ENCODE measurements around the gene HAUS8. TPM values are rescaled to one million over a fixed set of nuclear protein-coding genes. Genes with fewer than 3 reads are reported as not detected.

HAUS8 gene
- polyA plus RNA-seq, 3 donors, result 2.5 to 9.3 (median 4.4) TPM

GRCh38 chr19:17052439-17052838 is 22.8 kb downstream of the HAUS8 start:
- Mint-ChIP-seq H3K9me3 (no peaks in the 10 kb centered on the region), H3K27ac (no peak overlapping the region), H3K36me3 (peaks cover 66 to 83% of the 10 kb centered on the region in 2 donors), H3K4me3 (no peak overlapping the region), H3K27me3 (ENCODE audit: low read depth in 3 of 3) (peaks cover 0 to 5% (median 0%) of the 10 kb centered on the region in 3 donors), H3K4me1 (no peaks in the 10 kb centered on the region)
- no peak overlapping the region for H3K4me3 ChIP-seq (replicated peaks in 1 of 3; ENCODE audit: low read depth in 2 of 3, low read length in 3 of 3)
- no peak overlapping the region for H3K27ac ChIP-seq (ENCODE audit: low read depth in 1 of 2, low read length in 2 of 2)
- no peak overlapping the region for H3K4me2 ChIP-seq (replicated peaks; ENCODE audit: extremely low read depth, low read length, poor library complexity, severe bottlenecking)
- TF ChIP-seq CTCF (IDR thresholded peaks at IDR 0.05), result peak; percentile 69
- H4K20me1 ChIP-seq (ENCODE audit: insufficient read depth, low read length), result no peaks in the 10 kb centered on the region
- H2AFZ ChIP-seq (ENCODE audit: insufficient read depth, low read depth, low read length, poor library complexity, severe bottlenecking), result no peak overlapping the region
- H3K79me2 ChIP-seq (ENCODE audit: insufficient read depth, low read length), result no peaks in the 10 kb centered on the region
- H3K36me3 ChIP-seq (replicated peaks in 1 of 2; ENCODE audit: control insufficient read depth in 1 of 2, insufficient read depth in 2 of 2, low read length in 2 of 2), result peaks cover 48 to 84% of the 10 kb centered on the region in 2 donors
- no peaks in the 10 kb centered on the region for H3K27me3 ChIP-seq (ENCODE audit: control insufficient read depth in 2 of 2, insufficient read depth in 2 of 2, low read length in 2 of 2)
- no peak overlapping the region for H3K9ac ChIP-seq (ENCODE audit: insufficient read depth, low read length, poor library complexity, severe bottlenecking)
- no peaks in the 10 kb centered on the region for H3K9me3 ChIP-seq (replicated peaks in 1 of 2; ENCODE audit: control insufficient read depth in 1 of 2, insufficient read depth in 1 of 2, low read length in 2 of 2)
- DNase-seq, result peak; percentile 28 to 52 (median 47)
- intact Hi-C loops (cut with micrococcal nuclease), result loop anchor here (1.0 to 10.0 kb wide), 3 partner anchors 275 to 338 kb away; partner anchors contain the start of gene NWD1 (in 1 of the 2)
- no peaks in the 10 kb centered on the region for H3K4me1 ChIP-seq (ENCODE audit: control insufficient read depth in 1 of 2, insufficient read depth in 2 of 2, low read length in 2 of 2)
- 84% methylated on average over 6 of the region's 8 CpGs for WGBS (ENCODE audit: insufficient coverage)

- DNase-seq, result no peak
- Mint-ChIP-seq H3K27me3 (ENCODE audit: low read depth in 3 of 3) (peaks cover 0 to 5% (median 0%) of the 10 kb centered on the region in 3 donors), H3K27ac (peak overlapping the region in 1 of 7 donors; percentile 1), H3K4me1 (no peaks in the 10 kb centered on the region), H3K9me3 (no peaks in the 10 kb centered on the region), H3K36me3 (peaks cover 53 to 64% of the 10 kb centered on the region in 2 donors), H3K4me3 (no peak overlapping the region)
- WGBS (ENCODE audit: insufficient coverage), result 98% methylated on average over 15 of the region's 18 CpGs
- H3K9me3 ChIP-seq (replicated peaks in 1 of 2; ENCODE audit: control insufficient read depth in 1 of 2, insufficient read depth in 1 of 2, low read length in 2 of 2), result no peaks in the 10 kb centered on the region
- intact Hi-C loops (cut with micrococcal nuclease), result loop anchor here in 1 of 2 donors (5.0 to 10.0 kb wide), 2 partner anchors 272 to 335 kb away; partner anchors contain the start of gene NWD1
- no peaks in the 10 kb centered on the region for H3K4me1 ChIP-seq (ENCODE audit: control insufficient read depth in 1 of 2, insufficient read depth in 2 of 2, low read length in 2 of 2)
- no peak for TF ChIP-seq CTCF (IDR thresholded peaks at IDR 0.05)
- no peak overlapping the region for H2AFZ ChIP-seq (ENCODE audit: insufficient read depth, low read depth, low read length, poor library complexity, severe bottlenecking)
- no peak overlapping the region for H3K27ac ChIP-seq (ENCODE audit: low read depth in 1 of 2, low read length in 2 of 2)
- no peak overlapping the region for H3K4me2 ChIP-seq (replicated peaks; ENCODE audit: extremely low read depth, low read length, poor library complexity, severe bottlenecking)
- no peaks in the 10 kb centered on the region for H3K79me2 ChIP-seq (ENCODE audit: insufficient read depth, low read length)
- no peak overlapping the region for H3K9ac ChIP-seq (ENCODE audit: insufficient read depth, low read length, poor library complexity, severe bottlenecking)
- H3K27me3 ChIP-seq (ENCODE audit: control insufficient read depth in 2 of 2, insufficient read depth in 2 of 2, low read length in 2 of 2), result no peaks in the 10 kb centered on the region
- H4K20me1 ChIP-seq (ENCODE audit: insufficient read depth, low read length), result no peaks in the 10 kb centered on the region
- peaks cover 32 to 63% of the 10 kb centered on the region in 2 donors for H3K36me3 ChIP-seq (replicated peaks in 1 of 2; ENCODE audit: control insufficient read depth in 1 of 2, insufficient read depth in 2 of 2, low read length in 2 of 2)
- H3K4me3 ChIP-seq (replicated peaks in 1 of 3; ENCODE audit: low read depth in 2 of 3, low read length in 3 of 3), result no peak overlapping the region
These were observed 25.5 kb downstream of the HAUS8 start for GRCh38 chr19:17049711-17050280.
